H9 (cell line): ENCODE data around the gene SLC39A1. TPM values are rescaled to one million over a fixed set of nuclear protein-coding genes. Genes with fewer than 3 reads are reported as not detected.

Source experiments
- DNase-seq: peaks from one replicate; pipeline ENCODE4 v3.0.0-alpha.2; 2017
- H2AFZ ChIP-seq: one replicate; pipeline ENCODE4 v1.6.1; 2013; ENCODE audit warnings: mild to moderate bottlenecking, low read length, control low read depth, moderate library complexity
- H2AK5ac ChIP-seq: 2 replicates; pipeline ENCODE4 v1.6.1; 2013; ENCODE audit warnings: low read length, control low read depth, mixed read lengths; ENCODE audit not compliant: insufficient read length
- H2BK120ac ChIP-seq: one replicate; pipeline ENCODE4 v1.6.1; 2013; ENCODE audit warnings: low read depth, mild to moderate bottlenecking, low read length, control low read depth, inconsistent platforms; ENCODE audit not compliant: poor library complexity, severe bottlenecking
- H2BK12ac ChIP-seq: 2 replicates; pipeline ENCODE4 v1.6.1; 2013; ENCODE audit warnings: low read length, control low read depth, mixed read lengths, low read depth; ENCODE audit not compliant: insufficient read length
- H2BK15ac ChIP-seq: 2 replicates; pipeline ENCODE4 v1.6.1; 2013; ENCODE audit warnings: low read depth, low read length, control low read depth
- H2BK20ac ChIP-seq: one replicate; pipeline ENCODE4 v1.6.1; 2013; ENCODE audit warnings: low read depth, mild to moderate bottlenecking, low read length, control low read depth, inconsistent platforms; ENCODE audit not compliant: poor library complexity, severe bottlenecking
- H2BK5ac ChIP-seq: 2 replicates; pipeline ENCODE4 v1.6.1; 2013; ENCODE audit warnings: low read length, control low read depth, mixed read lengths; ENCODE audit not compliant: insufficient read length
- H3K14ac ChIP-seq: 2 replicates; pipeline ENCODE4 v1.6.1; 2013; ENCODE audit warnings: low read length, control low read depth; ENCODE audit not compliant: insufficient read depth
- H3K18ac ChIP-seq: 2 replicates; pipeline ENCODE4 v1.6.1; 2013; ENCODE audit warnings: low read depth, mild to moderate bottlenecking, mixed read lengths, low read length, control low read depth; ENCODE audit not compliant: insufficient read length
- H3K23ac ChIP-seq: 2 replicates; pipeline ENCODE4 v1.6.1; 2013; ENCODE audit warnings: low read length, control low read depth, mixed read lengths, low read depth; ENCODE audit not compliant: insufficient read length
- H3K23me2 ChIP-seq: 2 replicates; pipeline ENCODE4 v1.6.1; 2013; ENCODE audit warnings: low read depth, mild to moderate bottlenecking, mixed read lengths, low read length, control low read depth; ENCODE audit not compliant: insufficient read length, poor library complexity, severe bottlenecking
- H3K27ac ChIP-seq: 2 replicates; pipeline ENCODE4 v1.5.1; 2013; ENCODE audit warnings: low read length, control low read depth, mixed read lengths, low read depth; ENCODE audit not compliant: insufficient read length
- H3K27me3 ChIP-seq: 2 replicates; pipeline ENCODE4 v1.6.1; 2013; ENCODE audit warnings: low read length, control low read depth, inconsistent platforms; ENCODE audit not compliant: insufficient read depth
- H3K4ac ChIP-seq: 2 replicates; pipeline ENCODE4 v1.6.1; 2013; ENCODE audit warnings: low read depth, mild to moderate bottlenecking, control low read depth, inconsistent platforms, low read length, moderate library complexity
- H3K4me1 ChIP-seq: 2 replicates; pipeline ENCODE4 v1.6.1; 2013; ENCODE audit warnings: low read length, control low read depth, inconsistent platforms; ENCODE audit not compliant: insufficient read depth
- H3K4me2 ChIP-seq: 2 replicates; pipeline ENCODE4 v1.6.1; 2013; ENCODE audit warnings: low read length, control low read depth, mixed read lengths; ENCODE audit not compliant: insufficient read length, insufficient read depth
- H3K56ac ChIP-seq: 2 replicates; pipeline ENCODE4 v1.6.1; 2013; ENCODE audit warnings: low read depth, mild to moderate bottlenecking, mixed read lengths, low read length, control low read depth; ENCODE audit not compliant: insufficient read length
- H3K79me1 ChIP-seq: 2 replicates; pipeline ENCODE4 v1.6.1; 2013; ENCODE audit warnings: low read depth, mild to moderate bottlenecking, moderate library complexity, low read length, control low read depth, inconsistent platforms; ENCODE audit not compliant: insufficient read depth, poor library complexity, severe bottlenecking
- H3K79me2 ChIP-seq: 2 replicates; pipeline ENCODE4 v1.6.1; 2013; ENCODE audit warnings: low read length, control low read depth, inconsistent platforms; ENCODE audit not compliant: insufficient read depth
- H3K9ac ChIP-seq: 2 replicates; pipeline ENCODE4 v1.6.1; 2013; ENCODE audit warnings: low read length, control low read depth, mixed read lengths; ENCODE audit not compliant: insufficient read length; ENCODE audit errors: extremely low read depth
- H3K9me3 ChIP-seq: one replicate; pipeline ENCODE4 v1.6.1; 2013; ENCODE audit warnings: low read depth, low read length, inconsistent platforms; ENCODE audit not compliant: control insufficient read depth
- H3T11ph ChIP-seq: one replicate; pipeline ENCODE4 v1.6.1; 2013; ENCODE audit warnings: mild to moderate bottlenecking, low read length, control low read depth, inconsistent platforms
- H4K20me1 ChIP-seq: one replicate; pipeline ENCODE4 v1.6.1; 2013; ENCODE audit not compliant: control insufficient read depth, insufficient read length, insufficient read depth
- H4K5ac ChIP-seq: 2 replicates; pipeline ENCODE4 v1.6.1; 2013; ENCODE audit warnings: low read depth, mild to moderate bottlenecking, mixed read lengths, low read length, control low read depth; ENCODE audit not compliant: insufficient read length
- H4K8ac ChIP-seq: replicated peaks from 2 replicates; pipeline ENCODE4 v1.6.1; 2013; ENCODE audit warnings: low read length, control low read depth, mixed read lengths, low read depth; ENCODE audit not compliant: insufficient read length
- H4K91ac ChIP-seq: 2 replicates; pipeline ENCODE4 v1.6.1; 2013; ENCODE audit warnings: low read depth, mild to moderate bottlenecking, moderate library complexity, mixed read lengths, low read length, control low read depth; ENCODE audit not compliant: insufficient read length
- H3K27ac Mint-ChIP-seq, 3 experiments: 2 replicates in 2 of 3; 3 replicates in 1 of 3; pipeline ENCODE4 v1.8.0; 2020 to 2021; ENCODE audit warnings: mixed read lengths in 3 of 3, mild to moderate bottlenecking in 1 of 3, moderate library complexity in 1 of 3
- H3K27me3 Mint-ChIP-seq: 2 replicates; pipeline ENCODE4 v1.8.0; 2021; ENCODE audit warnings: low read depth, mild to moderate bottlenecking, moderate library complexity, mixed read lengths
- H3K36me3 Mint-ChIP-seq, 3 experiments: 2 replicates in 2 of 3; 3 replicates in 1 of 3; pipeline ENCODE4 v1.8.0; 2020 to 2021; ENCODE audit warnings: low read depth in 3 of 3, mixed read lengths in 3 of 3; ENCODE audit not compliant: insufficient read depth in 1 of 3
- H3K4me1 Mint-ChIP-seq, 2 experiments: 2 replicates each; pipeline ENCODE4 v1.8.0; 2020; ENCODE audit warnings: mixed read lengths in 2 of 2
- H3K4me3 Mint-ChIP-seq, 2 experiments: 2 replicates in 1 of 2; 3 replicates in 1 of 2; pipeline ENCODE4 v1.8.0; 2020 to 2021; ENCODE audit warnings: mild to moderate bottlenecking in 2 of 2, mixed read lengths in 2 of 2, moderate library complexity in 1 of 2
- H3K9me3 Mint-ChIP-seq, 2 experiments: 2 replicates in 1 of 2; 3 replicates in 1 of 2; pipeline ENCODE4 v1.8.0; 2020; ENCODE audit warnings: mild to moderate bottlenecking in 2 of 2, mixed read lengths in 2 of 2, moderate library complexity in 1 of 2
- CTCF ChIP-seq: fragments of 200-600 bp; sonication (generic); conservative IDR thresholded peaks from 3 replicates; pipeline ENCODE4 v1.8.0; 2021; ENCODE audit warnings: antibody characterized with exemption, mild to moderate bottlenecking
- WGBS: extraction: QIAGEN DNeasy Blood & Tissue Kit; methylation state at CpG from one replicate; pipeline ENCODE4 v1.1.7; 2013; ENCODE audit warnings: missing lambda C conversion rate, low lambda C conversion rate, mixed read lengths; ENCODE audit not compliant: insufficient read length; ENCODE audit errors: extremely low coverage; 5-methylcytosine and 5-hydroxymethylcytosine counted together
- total RNA-seq: library from RNA; stranded (reverse); gene quantifications from 2 replicates; pipeline ENCODE4 v1.2.1, GENCODE V29; 2021

Gene SLC39A1
- total RNA-seq, 1 experiment from 2014 or later, result 161 TPM

DNA sequence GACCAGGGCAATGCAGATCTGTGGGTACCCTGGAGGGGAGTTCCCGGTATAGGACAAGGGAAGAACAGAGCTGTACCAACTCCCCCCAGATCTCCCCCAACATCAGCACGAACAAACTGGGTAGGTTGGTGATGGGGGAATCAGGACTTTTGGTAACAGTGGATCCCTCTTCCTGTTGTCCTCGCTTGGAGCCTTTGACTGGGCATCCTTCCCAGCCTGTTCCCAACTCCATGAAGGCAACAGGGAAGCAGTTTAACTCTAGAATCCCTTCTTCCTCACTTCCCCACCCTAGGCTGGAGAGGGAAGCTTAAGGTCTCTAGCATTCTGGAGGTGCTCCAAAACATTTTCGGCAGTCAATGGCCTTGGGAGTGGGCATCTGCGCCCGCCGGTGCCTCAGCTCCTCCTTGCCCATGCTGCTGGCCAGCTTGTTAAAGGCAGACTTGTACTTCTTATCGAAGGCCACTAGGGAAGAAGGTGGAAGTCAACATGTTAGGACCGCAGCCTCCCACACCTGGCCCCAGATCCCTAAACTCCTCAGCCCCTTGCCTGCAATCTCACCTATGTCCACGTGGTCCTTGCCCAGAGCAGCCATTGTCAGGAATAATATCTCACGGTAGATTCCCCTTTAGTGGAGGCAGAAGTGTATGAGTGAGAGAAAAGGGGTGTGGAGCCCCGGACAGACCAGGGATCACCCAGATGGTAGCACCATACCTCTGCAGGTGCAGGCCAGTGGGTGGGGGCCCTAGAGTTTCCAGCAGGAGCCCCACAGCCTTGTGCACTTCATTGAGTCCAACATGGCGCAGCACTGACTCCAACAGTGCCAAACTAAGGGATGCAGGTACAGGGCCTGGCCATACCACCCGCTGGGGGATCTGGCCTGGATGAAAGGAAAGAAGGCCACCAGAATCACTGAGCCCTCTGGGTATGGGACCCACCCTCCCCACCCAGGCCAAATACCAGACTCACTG lies 33.1 kb downstream of the SLC39A1 start:
- Histone ChIP-seq H3K23ac (no peak overlapping the region), H2BK5ac (no peak overlapping the region), H3K23me2 (no peaks in the 10 kb centered on the region), H2BK20ac (no peak overlapping the region), H3K4me1 (no peaks in the 10 kb centered on the region), H2BK120ac (no peak overlapping the region), H2AFZ (no peak overlapping the region), H3K79me2 (no peaks in the 10 kb centered on the region), H3T11ph (no peak overlapping the region), H3K79me1 (no peaks in the 10 kb centered on the region), H3K18ac (no peak overlapping the region), H3K27me3 (no peaks in the 10 kb centered on the region), H3K4ac (no peak overlapping the region), H3K9me3 (no peaks in the 10 kb centered on the region), H4K91ac (no peak overlapping the region), H4K20me1 (no peaks in the 10 kb centered on the region), H3K4me2 (no peak overlapping the region), H3K14ac (no peak overlapping the region), H3K27ac (no peak overlapping the region), H3K9ac (no peak overlapping the region), H2BK15ac (no peak overlapping the region), H4K8ac (no peak overlapping the region), H2AK5ac (no peak overlapping the region), H2BK12ac (no peak overlapping the region), H3K56ac (no peak overlapping the region), H4K5ac (no peak overlapping the region)
- no CpG with 5 or more reads among the region's 14 CpGs for WGBS
- no peak overlapping the region for H3K27ac Mint-ChIP-seq
- no peak for DNase-seq
- no peaks in the 10 kb centered on the region for H3K9me3 Mint-ChIP-seq
- peak; percentile 26; the same call in 1 of the 3 replicates for TF ChIP-seq CTCF
- H3K4me3 Mint-ChIP-seq, result no peak overlapping the region
- H3K36me3 Mint-ChIP-seq, result peaks cover 23 to 46% (median 37%) of the 10 kb centered on the region in 3 experiments; a peak in 6 of 7 replicates
- H3K4me1 Mint-ChIP-seq, result no peaks in the 10 kb centered on the region
- no peaks in the 10 kb centered on the region for H3K27me3 Mint-ChIP-seq
